ENCODE results near the gene LRFN4. TPM values are rescaled to one million over a fixed set of nuclear protein-coding genes. Genes with fewer than 3 reads are reported as not detected.

Gene LRFN4
- total RNA-seq, 3 donors from 2014 or later (not counting 1 experiment from before 2014, with no cell fraction given): 1.2 to 3.4 (median 2.0) TPM

- H3K27ac Mint-ChIP-seq: no peak overlapping the region
- H3K36me3 Mint-ChIP-seq: no peaks in the 10 kb centered on the region
- no peaks in the 10 kb centered on the region for H3K36me3 ChIP-seq (ENCODE audit: control insufficient read depth, insufficient read depth, low read length)
- DNase-seq (no peak), ATAC-seq (no peak)
- H3K27me3 Mint-ChIP-seq (ENCODE audit: low read depth in 2 of 2): peaks cover 0 to 11% of the 10 kb centered on the region in 2 donors
- intact Hi-C loops (cut with micrococcal nuclease): no loop called here
- H3K4me3 ChIP-seq (ENCODE audit: low read length): no peak overlapping the region
- no peak for TF ChIP-seq CTCF (IDR thresholded peaks at IDR 0.05)
- no peaks in the 10 kb centered on the region for H3K9me3 ChIP-seq (ENCODE audit: control insufficient read depth, insufficient read depth, low read length)
- WGBS (ENCODE audit: insufficient coverage): 76% methylated on average over 6 of the region's 6 CpGs
- no peak overlapping the region for H3K4me3 Mint-ChIP-seq
- no peak overlapping the region for H3K27ac ChIP-seq (ENCODE audit: low read length)
- H3K4me1 Mint-ChIP-seq: no peaks in the 10 kb centered on the region
- no peaks in the 10 kb centered on the region for H3K27me3 ChIP-seq (ENCODE audit: control insufficient read depth, insufficient read depth, low read length)
- no peaks in the 10 kb centered on the region for H3K9me3 Mint-ChIP-seq
- H3K4me1 ChIP-seq (ENCODE audit: control insufficient read depth, insufficient read depth, low read length): no peaks in the 10 kb centered on the region
Observed at GRCh38 chr11:66892911-66893310, 36.0 kb downstream of the LRFN4 start.

- H3K4me1 Mint-ChIP-seq: no peaks in the 10 kb centered on the region
- 86% methylated on average over 2 of the region's 2 CpGs for WGBS (ENCODE audit: insufficient coverage)
Observed at GRCh38 chr11:66894141-66894540, 37.3 kb downstream of the LRFN4 start.

GRCh38 chr11:66901964-66902390, 45.1 kb downstream of the LRFN4 start:
- H3K27me3 ChIP-seq (ENCODE audit: control insufficient read depth, insufficient read depth, low read length): no peaks in the 10 kb centered on the region
- no peaks in the 10 kb centered on the region for H3K4me1 ChIP-seq (ENCODE audit: control insufficient read depth, insufficient read depth, low read length)
- H3K27ac Mint-ChIP-seq: no peak overlapping the region
- no peaks in the 10 kb centered on the region for H3K9me3 ChIP-seq (ENCODE audit: control insufficient read depth, insufficient read depth, low read length)
- H3K9me3 Mint-ChIP-seq: no peaks in the 10 kb centered on the region
- no peaks in the 10 kb centered on the region for H3K36me3 ChIP-seq (ENCODE audit: control insufficient read depth, insufficient read depth, low read length)
- H3K4me3 ChIP-seq (ENCODE audit: low read length): no peak overlapping the region
- 96% methylated on average over 7 of the region's 7 CpGs for WGBS (ENCODE audit: insufficient coverage)
- H3K36me3 Mint-ChIP-seq: no peaks in the 10 kb centered on the region
- peaks cover 10 to 14% of the 10 kb centered on the region in 2 donors for H3K27me3 Mint-ChIP-seq (ENCODE audit: low read depth in 2 of 2)
- DNase-seq: no peak
- no peak for ATAC-seq
- TF ChIP-seq CTCF (IDR thresholded peaks at IDR 0.05): no peak
- H3K27ac ChIP-seq (ENCODE audit: low read length): no peak overlapping the region
- intact Hi-C loops (cut with micrococcal nuclease): no loop called here
- H3K4me1 Mint-ChIP-seq: no peaks in the 10 kb centered on the region
- H3K4me3 Mint-ChIP-seq: no peak overlapping the region

More at GRCh38 chr11:66894141-66894540, 37.3 kb downstream of the LRFN4 start:
- Histone ChIP-seq H3K36me3 (ENCODE audit: control insufficient read depth, insufficient read depth, low read length) (no peaks in the 10 kb centered on the region), H3K27ac (ENCODE audit: low read length) (no peak overlapping the region), H3K4me3 (ENCODE audit: low read length) (no peak overlapping the region), H3K27me3 (ENCODE audit: control insufficient read depth, insufficient read depth, low read length) (no peaks in the 10 kb centered on the region), H3K9me3 (ENCODE audit: control insufficient read depth, insufficient read depth, low read length) (no peaks in the 10 kb centered on the region), H3K4me1 (ENCODE audit: control insufficient read depth, insufficient read depth, low read length) (no peaks in the 10 kb centered on the region)
- no peaks in the 10 kb centered on the region for H3K36me3 Mint-ChIP-seq
- no peaks in the 10 kb centered on the region for H3K9me3 Mint-ChIP-seq
- TF ChIP-seq CTCF (IDR thresholded peaks at IDR 0.05): no peak
- H3K27ac Mint-ChIP-seq: no peak overlapping the region
- no peak overlapping the region for H3K4me3 Mint-ChIP-seq
- ATAC-seq (no peak), DNase-seq (no peak)
- H3K27me3 Mint-ChIP-seq (ENCODE audit: low read depth in 2 of 2): peaks cover 0 to 8% of the 10 kb centered on the region in 2 donors
- intact Hi-C loops (cut with micrococcal nuclease): no loop called here

GRCh38 chr11:66902486-66903177, 45.8 kb downstream of the LRFN4 start:
- Mint-ChIP-seq H3K36me3 (no peaks in the 10 kb centered on the region), H3K27me3 (ENCODE audit: low read depth in 2 of 2) (peaks cover 10 to 14% of the 10 kb centered on the region in 2 donors), H3K4me3 (no peak overlapping the region), H3K27ac (no peak overlapping the region), H3K9me3 (no peaks in the 10 kb centered on the region), H3K4me1 (no peaks in the 10 kb centered on the region)
- ATAC-seq (no peak), DNase-seq (no peak)
- 83% methylated on average over 15 of the region's 15 CpGs for WGBS (ENCODE audit: insufficient coverage)
- H3K4me3 ChIP-seq (ENCODE audit: low read length): no peak overlapping the region
- intact Hi-C loops (cut with micrococcal nuclease): no loop called here
- no peaks in the 10 kb centered on the region for H3K27me3 ChIP-seq (ENCODE audit: control insufficient read depth, insufficient read depth, low read length)
- H3K9me3 ChIP-seq (ENCODE audit: control insufficient read depth, insufficient read depth, low read length): no peaks in the 10 kb centered on the region
- H3K36me3 ChIP-seq (ENCODE audit: control insufficient read depth, insufficient read depth, low read length): no peaks in the 10 kb centered on the region
- no peaks in the 10 kb centered on the region for H3K4me1 ChIP-seq (ENCODE audit: control insufficient read depth, insufficient read depth, low read length)
- no peak for TF ChIP-seq CTCF (IDR thresholded peaks at IDR 0.05)
- no peak overlapping the region for H3K27ac ChIP-seq (ENCODE audit: low read length)

All from natural killer cell (primary cell).